H9 (cell line): Measurements from ENCODE around the gene RBFOX1. TPM values are rescaled to one million over a fixed set of nuclear protein-coding genes. Genes with fewer than 3 reads are reported as not detected.

ENCODE experiments used
- DNase-seq: peaks from one replicate; pipeline ENCODE4 v3.0.0-alpha.2; 2017
- H2AFZ ChIP-seq: one replicate; pipeline ENCODE4 v1.6.1; 2013; ENCODE audit warnings: mild to moderate bottlenecking, low read length, control low read depth, moderate library complexity
- H2AK5ac ChIP-seq: 2 replicates; pipeline ENCODE4 v1.6.1; 2013; ENCODE audit warnings: low read length, control low read depth, mixed read lengths; ENCODE audit not compliant: insufficient read length
- H2BK120ac ChIP-seq: one replicate; pipeline ENCODE4 v1.6.1; 2013; ENCODE audit warnings: low read depth, mild to moderate bottlenecking, low read length, control low read depth, inconsistent platforms; ENCODE audit not compliant: poor library complexity, severe bottlenecking
- H2BK12ac ChIP-seq: 2 replicates; pipeline ENCODE4 v1.6.1; 2013; ENCODE audit warnings: low read length, control low read depth, mixed read lengths, low read depth; ENCODE audit not compliant: insufficient read length
- H2BK15ac ChIP-seq: 2 replicates; pipeline ENCODE4 v1.6.1; 2013; ENCODE audit warnings: low read depth, low read length, control low read depth
- H2BK20ac ChIP-seq: one replicate; pipeline ENCODE4 v1.6.1; 2013; ENCODE audit warnings: low read depth, mild to moderate bottlenecking, low read length, control low read depth, inconsistent platforms; ENCODE audit not compliant: poor library complexity, severe bottlenecking
- H2BK5ac ChIP-seq: 2 replicates; pipeline ENCODE4 v1.6.1; 2013; ENCODE audit warnings: low read length, control low read depth, mixed read lengths; ENCODE audit not compliant: insufficient read length
- H3K14ac ChIP-seq: 2 replicates; pipeline ENCODE4 v1.6.1; 2013; ENCODE audit warnings: low read length, control low read depth; ENCODE audit not compliant: insufficient read depth
- H3K18ac ChIP-seq: 2 replicates; pipeline ENCODE4 v1.6.1; 2013; ENCODE audit warnings: low read depth, mild to moderate bottlenecking, mixed read lengths, low read length, control low read depth; ENCODE audit not compliant: insufficient read length
- H3K23ac ChIP-seq: 2 replicates; pipeline ENCODE4 v1.6.1; 2013; ENCODE audit warnings: low read length, control low read depth, mixed read lengths, low read depth; ENCODE audit not compliant: insufficient read length
- H3K23me2 ChIP-seq: 2 replicates; pipeline ENCODE4 v1.6.1; 2013; ENCODE audit warnings: low read depth, mild to moderate bottlenecking, mixed read lengths, low read length, control low read depth; ENCODE audit not compliant: insufficient read length, poor library complexity, severe bottlenecking
- H3K27ac ChIP-seq: 2 replicates; pipeline ENCODE4 v1.5.1; 2013; ENCODE audit warnings: low read length, control low read depth, mixed read lengths, low read depth; ENCODE audit not compliant: insufficient read length
- H3K27me3 ChIP-seq: 2 replicates; pipeline ENCODE4 v1.6.1; 2013; ENCODE audit warnings: low read length, control low read depth, inconsistent platforms; ENCODE audit not compliant: insufficient read depth
- H3K4ac ChIP-seq: 2 replicates; pipeline ENCODE4 v1.6.1; 2013; ENCODE audit warnings: low read depth, mild to moderate bottlenecking, control low read depth, inconsistent platforms, low read length, moderate library complexity
- H3K4me1 ChIP-seq: 2 replicates; pipeline ENCODE4 v1.6.1; 2013; ENCODE audit warnings: low read length, control low read depth, inconsistent platforms; ENCODE audit not compliant: insufficient read depth
- H3K4me2 ChIP-seq: 2 replicates; pipeline ENCODE4 v1.6.1; 2013; ENCODE audit warnings: low read length, control low read depth, mixed read lengths; ENCODE audit not compliant: insufficient read length, insufficient read depth
- H3K56ac ChIP-seq: 2 replicates; pipeline ENCODE4 v1.6.1; 2013; ENCODE audit warnings: low read depth, mild to moderate bottlenecking, mixed read lengths, low read length, control low read depth; ENCODE audit not compliant: insufficient read length
- H3K79me1 ChIP-seq: 2 replicates; pipeline ENCODE4 v1.6.1; 2013; ENCODE audit warnings: low read depth, mild to moderate bottlenecking, moderate library complexity, low read length, control low read depth, inconsistent platforms; ENCODE audit not compliant: insufficient read depth, poor library complexity, severe bottlenecking
- H3K79me2 ChIP-seq: 2 replicates; pipeline ENCODE4 v1.6.1; 2013; ENCODE audit warnings: low read length, control low read depth, inconsistent platforms; ENCODE audit not compliant: insufficient read depth
- H3K9ac ChIP-seq: 2 replicates; pipeline ENCODE4 v1.6.1; 2013; ENCODE audit warnings: low read length, control low read depth, mixed read lengths; ENCODE audit not compliant: insufficient read length; ENCODE audit errors: extremely low read depth
- H3K9me3 ChIP-seq: one replicate; pipeline ENCODE4 v1.6.1; 2013; ENCODE audit warnings: low read depth, low read length, inconsistent platforms; ENCODE audit not compliant: control insufficient read depth
- H3T11ph ChIP-seq: one replicate; pipeline ENCODE4 v1.6.1; 2013; ENCODE audit warnings: mild to moderate bottlenecking, low read length, control low read depth, inconsistent platforms
- H4K20me1 ChIP-seq: one replicate; pipeline ENCODE4 v1.6.1; 2013; ENCODE audit not compliant: control insufficient read depth, insufficient read length, insufficient read depth
- H4K5ac ChIP-seq: 2 replicates; pipeline ENCODE4 v1.6.1; 2013; ENCODE audit warnings: low read depth, mild to moderate bottlenecking, mixed read lengths, low read length, control low read depth; ENCODE audit not compliant: insufficient read length
- H4K8ac ChIP-seq: replicated peaks from 2 replicates; pipeline ENCODE4 v1.6.1; 2013; ENCODE audit warnings: low read length, control low read depth, mixed read lengths, low read depth; ENCODE audit not compliant: insufficient read length
- H4K91ac ChIP-seq: 2 replicates; pipeline ENCODE4 v1.6.1; 2013; ENCODE audit warnings: low read depth, mild to moderate bottlenecking, moderate library complexity, mixed read lengths, low read length, control low read depth; ENCODE audit not compliant: insufficient read length
- H3K27ac Mint-ChIP-seq, 3 experiments: 2 replicates in 2 of 3; 3 replicates in 1 of 3; pipeline ENCODE4 v1.8.0; 2020 to 2021; ENCODE audit warnings: mixed read lengths in 3 of 3, mild to moderate bottlenecking in 1 of 3, moderate library complexity in 1 of 3
- H3K27me3 Mint-ChIP-seq: 2 replicates; pipeline ENCODE4 v1.8.0; 2021; ENCODE audit warnings: low read depth, mild to moderate bottlenecking, moderate library complexity, mixed read lengths
- H3K36me3 Mint-ChIP-seq, 3 experiments: 2 replicates in 2 of 3; 3 replicates in 1 of 3; pipeline ENCODE4 v1.8.0; 2020 to 2021; ENCODE audit warnings: low read depth in 3 of 3, mixed read lengths in 3 of 3; ENCODE audit not compliant: insufficient read depth in 1 of 3
- H3K4me1 Mint-ChIP-seq, 2 experiments: 2 replicates each; pipeline ENCODE4 v1.8.0; 2020; ENCODE audit warnings: mixed read lengths in 2 of 2
- H3K4me3 Mint-ChIP-seq, 2 experiments: 2 replicates in 1 of 2; 3 replicates in 1 of 2; pipeline ENCODE4 v1.8.0; 2020 to 2021; ENCODE audit warnings: mild to moderate bottlenecking in 2 of 2, mixed read lengths in 2 of 2, moderate library complexity in 1 of 2
- H3K9me3 Mint-ChIP-seq, 2 experiments: 2 replicates in 1 of 2; 3 replicates in 1 of 2; pipeline ENCODE4 v1.8.0; 2020; ENCODE audit warnings: mild to moderate bottlenecking in 2 of 2, mixed read lengths in 2 of 2, moderate library complexity in 1 of 2
- CTCF ChIP-seq: fragments of 200-600 bp; sonication (generic); conservative IDR thresholded peaks from 3 replicates; pipeline ENCODE4 v1.8.0; 2021; ENCODE audit warnings: antibody characterized with exemption, mild to moderate bottlenecking
- WGBS: extraction: QIAGEN DNeasy Blood & Tissue Kit; methylation state at CpG from one replicate; pipeline ENCODE4 v1.1.7; 2013; ENCODE audit warnings: missing lambda C conversion rate, low lambda C conversion rate, mixed read lengths; ENCODE audit not compliant: insufficient read length; ENCODE audit errors: extremely low coverage; 5-methylcytosine and 5-hydroxymethylcytosine counted together
- total RNA-seq: library from RNA; stranded (reverse); gene quantifications from 2 replicates; pipeline ENCODE4 v1.2.1, GENCODE V29; 2021

Gene RBFOX1
- total RNA-seq, 1 experiment from 2014 or later: 2.0 TPM

- no peaks in the 10 kb centered on the region for H3K79me1 ChIP-seq
- no peaks in the 10 kb centered on the region for H3K23me2 ChIP-seq
- H4K91ac ChIP-seq: no peak overlapping the region
- Mint-ChIP-seq H3K9me3 (no peaks in the 10 kb centered on the region; a peak in 1 of 5 replicates), H3K4me3 (no peak overlapping the region), H3K27me3 (no peaks in the 10 kb centered on the region; the same call in 1 of the 2 replicates), H3K4me1 (no peaks in the 10 kb centered on the region; a peak in 1 of 4 replicates), H3K27ac (no peak overlapping the region), H3K36me3 (no peaks in the 10 kb centered on the region)
- H3K56ac ChIP-seq: no peak overlapping the region
- no peak overlapping the region for H3T11ph ChIP-seq
- no peak overlapping the region for H2AFZ ChIP-seq
- H2BK15ac ChIP-seq: no peak overlapping the region
- H2AK5ac ChIP-seq: no peak overlapping the region
- DNase-seq: no peak
- no peaks in the 10 kb centered on the region for H4K20me1 ChIP-seq
- no peaks in the 10 kb centered on the region for H3K9me3 ChIP-seq
- no peak overlapping the region for H3K27ac ChIP-seq
- no peak overlapping the region for H3K14ac ChIP-seq
- H4K8ac ChIP-seq: no peak overlapping the region
- H3K9ac ChIP-seq: no peak overlapping the region
- H3K79me2 ChIP-seq: no peaks in the 10 kb centered on the region
- no peak overlapping the region for H3K23ac ChIP-seq
- H3K27me3 ChIP-seq: no peaks in the 10 kb centered on the region
- H3K18ac ChIP-seq: no peak overlapping the region
- H4K5ac ChIP-seq: no peak overlapping the region
- no peaks in the 10 kb centered on the region for H3K4me1 ChIP-seq
- no peak overlapping the region for H3K4me2 ChIP-seq
- no peak overlapping the region for H2BK5ac ChIP-seq
- TF ChIP-seq CTCF: no peak
- no peak overlapping the region for H2BK12ac ChIP-seq
- no peak overlapping the region for H2BK20ac ChIP-seq
- no peak overlapping the region for H3K4ac ChIP-seq
- WGBS: no CpG with 5 or more reads among the region's 6 CpGs
- H2BK120ac ChIP-seq: no peak overlapping the region
Measured at GRCh38 chr16:7644176-7644575, 311.5 kb downstream of the RBFOX1 start.
